Gastroesophageal sphincter (tissue), 3 donors: ENCODE results near the gene ZNF500.

Source experiments
- EP300 ChIP-seq: sonication (generic); formaldehyde crosslinking; IDR thresholded peaks from one replicate; pipeline ENCODE4 v1.6.1; 2017; ENCODE audit warnings: antibody characterized with exemption, mild to moderate bottlenecking
- POLR2AphosphoS5 ChIP-seq: sonication (generic); formaldehyde crosslinking; IDR thresholded peaks from one replicate; pipeline ENCODE4 v1.6.1; 2017; ENCODE audit warnings: antibody characterized with exemption
- TF ChIP-seq, protein P1 (sequence below), 4 experiments: fragments of 200-600 bp in 2 of 4; fragments of 450-650 bp in 2 of 4; sonication (generic) in 1 of 4; IDR thresholded peaks; one replicate each; pipeline ENCODE4 v1.5.1; 2017 to 2019; ENCODE audit warnings: antibody characterized with exemption in 4 of 4, mild to moderate bottlenecking in 2 of 4, moderate library complexity in 2 of 4

- TF ChIP-seq, protein P1, sequence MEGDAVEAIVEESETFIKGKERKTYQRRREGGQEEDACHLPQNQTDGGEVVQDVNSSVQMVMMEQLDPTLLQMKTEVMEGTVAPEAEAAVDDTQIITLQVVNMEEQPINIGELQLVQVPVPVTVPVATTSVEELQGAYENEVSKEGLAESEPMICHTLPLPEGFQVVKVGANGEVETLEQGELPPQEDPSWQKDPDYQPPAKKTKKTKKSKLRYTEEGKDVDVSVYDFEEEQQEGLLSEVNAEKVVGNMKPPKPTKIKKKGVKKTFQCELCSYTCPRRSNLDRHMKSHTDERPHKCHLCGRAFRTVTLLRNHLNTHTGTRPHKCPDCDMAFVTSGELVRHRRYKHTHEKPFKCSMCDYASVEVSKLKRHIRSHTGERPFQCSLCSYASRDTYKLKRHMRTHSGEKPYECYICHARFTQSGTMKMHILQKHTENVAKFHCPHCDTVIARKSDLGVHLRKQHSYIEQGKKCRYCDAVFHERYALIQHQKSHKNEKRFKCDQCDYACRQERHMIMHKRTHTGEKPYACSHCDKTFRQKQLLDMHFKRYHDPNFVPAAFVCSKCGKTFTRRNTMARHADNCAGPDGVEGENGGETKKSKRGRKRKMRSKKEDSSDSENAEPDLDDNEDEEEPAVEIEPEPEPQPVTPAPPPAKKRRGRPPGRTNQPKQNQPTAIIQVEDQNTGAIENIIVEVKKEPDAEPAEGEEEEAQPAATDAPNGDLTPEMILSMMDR (IDR thresholded peaks at IDR 0.05), result no peak
- TF ChIP-seq POLR2AphosphoS5 (no peak), EP300 (no peak)
Measured at GRCh38 chr16:4718466-4718865, 48.5 kb downstream of the ZNF500 start.
